Stimulated activated CD4-positive, alpha-beta T cell treated with anti-CD3 and anti-CD28 coated beads, TNF-alpha, amount 100 ng/mL, for 48 hours (primary cell): ENCODE measurements around the gene LRRC23.

ENCODE experiments used
- DNase-seq, 3 donors: peaks; one replicate each; pipeline ENCODE4 v3.0.0-alpha.2; 2020; ENCODE audit warnings: low read depth in 3 of 3

Gene LRRC23

DNA sequence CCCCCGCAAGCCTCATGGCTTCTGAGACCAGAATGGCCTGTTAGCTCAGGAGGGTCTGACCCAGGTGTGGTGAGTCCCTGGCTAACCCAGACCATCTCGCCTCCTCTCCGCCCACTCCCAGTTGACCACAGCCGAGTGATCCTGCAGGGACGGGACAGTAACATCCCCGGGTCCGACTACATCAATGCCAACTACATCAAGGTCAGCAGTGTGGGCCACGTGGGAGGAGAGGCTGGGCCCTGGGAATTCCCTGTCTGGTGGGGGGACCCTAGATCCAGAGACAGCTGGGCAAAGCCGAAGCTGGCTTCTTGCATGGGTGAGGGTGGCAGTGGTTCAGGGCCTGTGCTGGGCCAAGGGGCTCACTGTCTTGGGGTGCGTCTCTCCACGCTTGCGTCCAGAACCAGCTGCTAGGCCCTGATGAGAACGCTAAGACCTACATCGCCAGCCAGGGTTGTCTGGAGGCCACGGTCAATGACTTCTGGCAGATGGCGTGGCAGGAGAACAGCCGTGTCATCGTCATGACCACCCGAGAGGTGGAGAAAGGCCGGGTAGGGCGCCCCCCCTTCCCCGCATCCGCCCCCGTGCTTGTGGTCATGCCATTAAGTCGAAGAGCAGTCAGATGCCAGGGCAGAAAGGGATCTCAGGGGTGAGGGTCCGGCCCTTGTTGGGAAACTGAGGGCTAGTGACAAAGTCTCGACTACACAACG, 51.6 kb downstream of the LRRC23 start:
- DNase-seq: no peak

DNA sequence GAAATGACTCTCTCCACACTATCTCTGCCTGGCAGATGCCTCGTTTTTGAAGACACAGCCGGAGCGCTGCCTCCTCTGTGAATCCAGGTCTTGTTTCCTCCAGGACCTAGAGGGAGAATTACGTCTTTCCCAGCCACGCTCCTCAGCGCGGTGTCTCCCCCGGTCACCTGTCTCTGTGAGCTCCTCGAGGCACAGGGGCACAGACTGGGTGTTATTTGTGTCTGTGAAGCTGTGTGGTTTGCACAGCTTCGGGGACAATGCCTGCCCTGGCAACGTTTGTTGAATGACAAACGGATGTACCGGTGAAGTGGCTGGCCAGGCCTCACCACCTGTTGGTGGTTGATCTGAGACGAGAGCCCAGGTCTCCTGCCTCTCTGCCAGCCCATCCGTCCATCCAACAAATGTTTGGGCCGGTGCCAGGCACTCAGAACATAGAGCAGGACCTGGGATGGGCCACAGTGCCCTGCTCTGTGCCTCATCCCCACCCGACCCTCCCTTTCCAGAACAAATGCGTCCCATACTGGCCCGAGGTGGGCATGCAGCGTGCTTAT, 52.6 kb downstream of the LRRC23 start:
- DNase-seq: no peak

DNA sequence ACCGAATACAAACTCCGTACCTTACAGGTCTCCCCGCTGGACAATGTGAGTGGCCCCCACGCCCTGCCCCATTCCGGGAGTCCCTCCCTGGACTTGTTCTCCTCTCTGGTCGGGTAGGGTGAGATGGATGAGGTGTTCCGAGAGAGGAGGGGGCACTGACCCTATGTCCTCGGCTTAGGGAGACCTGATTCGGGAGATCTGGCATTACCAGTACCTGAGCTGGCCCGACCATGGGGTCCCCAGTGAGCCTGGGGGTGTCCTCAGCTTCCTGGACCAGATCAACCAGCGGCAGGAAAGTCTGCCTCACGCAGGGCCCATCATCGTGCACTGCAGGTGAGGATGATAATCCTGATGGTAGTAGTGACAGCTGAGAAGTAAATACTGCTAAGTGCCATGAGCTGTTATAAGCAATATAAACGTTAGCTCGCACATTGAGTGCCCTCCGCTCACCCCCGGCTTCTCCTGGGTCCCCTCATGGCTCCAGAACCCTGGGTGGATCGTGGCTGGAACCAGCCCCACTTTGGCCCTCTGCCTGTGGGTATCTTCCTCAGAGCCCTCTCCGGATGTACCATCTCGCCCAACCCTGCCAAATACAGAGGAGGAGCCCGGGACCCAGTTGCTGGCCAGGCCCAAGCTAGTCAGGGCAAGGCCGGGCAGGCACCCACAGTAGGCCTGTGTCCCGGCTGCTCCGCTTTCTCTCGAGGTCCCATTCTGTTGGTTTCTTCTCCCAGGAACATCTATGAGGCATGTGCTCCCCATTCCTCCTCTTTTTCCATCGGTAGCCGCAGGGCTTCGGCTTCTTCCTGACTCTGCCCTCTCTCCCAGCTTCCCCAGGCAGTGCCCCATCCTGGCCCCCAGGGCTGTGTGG, 53.4 kb downstream of the LRRC23 start:
- DNase-seq: no peak

DNA sequence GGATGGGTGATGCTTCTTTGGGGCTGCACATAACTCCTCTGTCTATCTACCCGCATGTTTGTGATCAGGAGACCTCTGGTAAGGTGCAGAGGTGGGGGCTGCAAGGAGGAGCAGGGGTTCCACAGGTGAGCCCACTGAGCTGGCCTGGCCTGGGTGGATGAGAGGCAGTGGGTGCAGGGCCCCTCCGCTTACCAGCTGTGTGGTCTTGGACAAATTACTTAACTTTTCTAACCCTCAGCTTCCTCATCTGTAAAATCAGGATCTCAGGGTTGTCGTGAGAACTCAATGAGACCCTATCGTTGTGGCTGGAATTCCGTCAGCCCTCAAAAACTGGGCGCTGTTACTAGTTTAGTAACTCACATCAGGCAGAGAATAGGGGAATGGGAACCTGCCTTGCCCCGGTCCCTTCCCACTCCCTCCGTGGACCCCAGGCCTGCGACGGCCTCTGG, 54.0 kb downstream of the LRRC23 start:
- no peak for DNase-seq

DNA sequence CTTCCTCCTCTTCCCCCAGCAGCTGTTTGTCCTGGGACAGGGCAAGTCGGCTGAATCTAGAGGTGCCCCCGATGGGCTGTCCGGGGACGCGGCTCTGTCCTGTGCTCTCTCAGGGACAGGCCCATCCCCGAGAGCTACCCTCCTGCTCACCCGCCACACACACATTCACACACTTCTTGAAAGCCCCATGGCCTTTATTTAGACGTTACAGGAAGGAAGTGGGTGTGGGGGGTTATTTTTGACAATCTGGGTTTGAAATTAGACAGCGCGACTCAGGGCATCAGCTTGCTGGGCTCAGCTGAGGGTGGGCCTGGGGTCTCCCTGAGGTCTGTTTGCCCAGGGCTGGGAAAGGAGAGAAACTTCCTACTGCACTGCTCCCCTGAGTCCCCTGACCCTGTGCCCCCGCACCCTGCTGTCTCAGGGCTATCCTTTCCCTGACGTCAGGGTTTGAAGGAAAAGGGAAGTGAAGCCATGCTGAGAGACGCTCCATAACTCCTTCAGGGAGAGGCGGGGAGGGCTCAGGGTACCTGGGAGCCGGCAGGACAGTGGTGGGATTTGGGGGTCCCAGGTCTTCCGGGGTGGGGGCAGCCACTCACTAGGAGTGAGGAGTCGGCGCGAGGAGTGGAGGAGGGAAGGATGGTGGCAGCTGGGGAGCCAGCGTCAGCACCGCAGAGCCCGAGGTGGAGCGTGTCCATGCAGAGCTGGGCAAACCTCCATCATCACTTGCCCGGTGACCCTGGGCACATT, 54.6 kb downstream of the LRRC23 start:
- DNase-seq: no peak

DNA sequence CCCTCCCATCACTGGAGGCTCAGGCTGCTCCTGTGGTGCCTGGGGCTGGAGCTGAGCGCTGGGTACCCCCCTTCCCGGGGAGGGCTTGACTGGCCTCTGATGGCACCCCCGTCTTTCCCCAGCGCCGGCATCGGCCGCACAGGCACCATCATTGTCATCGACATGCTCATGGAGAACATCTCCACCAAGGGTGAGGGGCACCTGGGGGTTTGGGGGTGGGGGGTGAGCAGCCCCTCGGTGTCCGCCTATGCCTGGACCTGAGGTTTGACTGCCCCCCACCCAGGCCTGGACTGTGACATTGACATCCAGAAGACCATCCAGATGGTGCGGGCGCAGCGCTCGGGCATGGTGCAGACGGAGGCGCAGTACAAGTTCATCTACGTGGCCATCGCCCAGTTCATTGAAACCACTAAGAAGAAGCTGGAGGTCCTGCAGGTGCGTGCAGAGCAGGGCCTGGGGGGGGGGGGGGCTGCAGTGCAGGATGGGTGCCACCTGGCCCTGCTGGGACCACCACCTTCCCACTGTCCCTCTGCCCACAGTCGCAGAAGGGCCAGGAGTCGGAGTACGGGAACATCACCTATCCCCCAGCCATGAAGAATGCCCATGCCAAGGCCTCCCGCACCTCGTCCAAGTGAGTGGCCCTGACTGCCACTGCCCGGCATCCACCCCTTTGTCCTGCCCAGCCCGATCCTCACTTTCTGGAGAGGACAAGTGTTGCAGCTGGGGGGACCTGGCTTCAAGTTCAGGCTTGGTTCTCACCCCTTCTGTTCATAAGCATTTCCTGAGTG, 55.4 kb downstream of the LRRC23 start:
- no peak for DNase-seq

- no peak for DNase-seq
These were observed 56.1 kb downstream of the LRRC23 start for GRCh38 chr12:6960593-6961277.

DNA sequence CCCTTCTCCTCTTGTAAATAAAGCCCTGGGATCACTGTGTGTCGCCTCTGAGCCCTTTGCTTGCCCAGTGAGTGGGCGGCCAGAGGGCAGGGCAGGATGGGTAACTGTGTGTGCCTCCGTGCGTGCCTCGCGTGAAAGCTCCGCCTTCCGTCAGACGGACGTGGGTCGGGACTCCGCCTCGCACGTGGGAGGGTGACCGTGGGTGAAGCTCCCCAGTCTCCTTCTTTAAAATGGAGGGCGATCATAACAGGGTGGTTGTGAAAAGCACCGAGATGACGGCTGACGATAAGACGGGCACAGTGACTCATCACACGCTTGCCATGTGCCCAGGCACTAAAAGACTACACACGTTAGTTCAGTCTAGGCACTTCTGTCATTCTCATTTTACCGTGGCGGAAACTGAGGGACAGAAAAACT, 56.7 kb downstream of the LRRC23 start:
- peak; percentile 86 to 93 (median 90) for DNase-seq

DNA sequence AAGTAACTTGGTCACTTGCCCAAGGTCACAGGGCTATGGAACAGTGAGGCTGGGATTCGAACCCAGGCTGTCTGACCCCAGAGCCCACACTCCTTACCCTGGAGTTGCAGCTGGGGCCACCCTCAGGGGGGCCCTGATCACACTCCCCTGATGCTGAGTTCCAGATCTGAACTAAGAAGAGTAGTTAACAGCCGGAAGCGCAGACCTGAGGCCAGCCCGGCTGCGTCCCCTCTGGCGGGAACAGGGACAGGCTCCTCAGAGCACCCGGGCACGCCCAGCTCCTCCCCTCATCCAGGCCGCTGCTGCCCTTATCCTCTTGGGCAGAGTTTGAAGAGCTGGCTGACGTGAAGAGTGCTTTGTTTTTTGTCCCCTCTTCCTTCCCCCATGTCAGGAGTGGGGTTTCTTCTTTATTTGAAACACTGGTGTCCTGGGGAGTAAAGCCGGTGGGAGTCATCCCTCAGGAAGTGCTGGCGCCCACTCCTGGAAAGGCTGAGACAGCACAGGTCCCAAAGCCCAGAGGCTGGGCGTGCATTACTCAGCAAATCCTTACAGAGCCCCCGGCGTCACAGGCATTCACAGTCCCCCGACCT, 57.2 kb downstream of the LRRC23 start:
- DNase-seq: no peak

DNA sequence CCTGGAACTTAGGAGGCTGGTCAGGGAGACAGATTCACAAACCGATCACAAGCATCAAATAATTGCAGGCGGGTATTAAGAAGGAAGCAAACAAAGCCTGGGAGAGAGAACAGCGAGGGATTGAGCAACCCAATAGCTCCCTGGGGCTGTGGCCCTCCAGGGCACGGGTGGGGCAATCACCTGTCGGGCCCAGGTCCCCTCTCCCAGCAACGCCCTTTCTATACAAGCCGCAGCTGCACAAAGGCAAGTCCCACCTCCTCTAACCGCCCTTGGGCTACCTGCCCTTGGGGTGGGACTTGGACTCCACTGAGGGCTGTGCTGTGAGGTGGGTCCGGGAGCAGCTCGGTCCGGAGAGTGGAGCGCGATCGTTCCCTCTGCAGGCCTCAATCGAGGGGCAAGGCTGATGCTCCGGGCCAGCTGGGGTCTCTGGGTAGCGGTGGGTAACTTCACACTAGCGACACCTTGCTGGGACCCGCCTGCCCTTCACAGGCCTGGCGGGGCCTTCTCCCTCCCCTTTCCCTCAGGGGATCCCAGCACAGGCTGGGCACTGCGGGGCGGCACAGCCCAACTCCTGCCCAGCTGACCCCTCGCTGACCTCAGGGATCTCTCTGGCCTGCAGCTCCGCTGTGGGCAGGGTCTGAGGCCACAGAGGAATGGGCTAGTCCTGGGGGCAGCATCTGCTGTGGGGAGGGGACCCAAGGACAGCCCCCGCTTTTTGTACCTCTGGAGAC, 57.8 kb downstream of the LRRC23 start:
- no peak for DNase-seq

GRCh38 chr12:6963016-6963731, 58.6 kb downstream of the LRRC23 start:
- no peak for DNase-seq
